Stimulated activated effector memory CD8-positive, alpha-beta T cell treated with anti-CD3 and anti-CD28 coated beads, Interleukin-12 subunit alpha, Interleukin-12 subunit beta, amount 100 ng/mL, for 72 hours (primary cell): ENCODE measurements around the gene NGDN.

Source experiments
- ATAC-seq: fragments of 150-1000 bp; cut with Tn5 transposase; 2 replicates; pipeline ENCODE4 v1.10.0; 2021
- DNase-seq, 2 donors: peaks; one replicate each; pipeline ENCODE4 v3.0.0; 2021 to 2022; ENCODE audit warnings: low spot score in 2 of 2
- H3K27ac Mint-ChIP-seq: one replicate; pipeline ENCODE4 v1.8.0; 2022; ENCODE audit warnings: mild to moderate bottlenecking, mixed read lengths
- H3K36me3 Mint-ChIP-seq: one replicate; pipeline ENCODE4 v1.8.0; 2022; ENCODE audit warnings: mild to moderate bottlenecking, mixed read lengths
- H3K4me1 Mint-ChIP-seq: one replicate; pipeline ENCODE4 v1.8.0; 2022; ENCODE audit warnings: mixed read lengths
- H3K4me3 Mint-ChIP-seq: one replicate; pipeline ENCODE4 v1.8.0; 2022; ENCODE audit warnings: mild to moderate bottlenecking, mixed read lengths
- H3K9me3 Mint-ChIP-seq: one replicate; pipeline ENCODE4 v1.8.0; 2022; ENCODE audit warnings: mixed read lengths

NGDN gene

GRCh38 chr14:23483236-23483854, 13.8 kb downstream of the NGDN start:
- no peaks in the 10 kb centered on the region for H3K4me1 Mint-ChIP-seq
- DNase-seq (no peak), ATAC-seq (peak; percentile 47)
- H3K36me3 Mint-ChIP-seq = peaks cover 26% of the 10 kb centered on the region
- H3K9me3 Mint-ChIP-seq = no peaks in the 10 kb centered on the region
- no peak overlapping the region for H3K27ac Mint-ChIP-seq
- no peak overlapping the region for H3K4me3 Mint-ChIP-seq

- Mint-ChIP-seq H3K9me3 (no peaks in the 10 kb centered on the region), H3K27ac (no peak overlapping the region), H3K4me1 (no peaks in the 10 kb centered on the region), H3K36me3 (peaks cover 32% of the 10 kb centered on the region), H3K4me3 (no peak overlapping the region)
- DNase-seq (no peak), ATAC-seq (no peak)
Observed at GRCh38 chr14:23485326-23485725, 15.8 kb downstream of the NGDN start.

- no peaks in the 10 kb centered on the region for H3K4me1 Mint-ChIP-seq
- no peaks in the 10 kb centered on the region for H3K9me3 Mint-ChIP-seq
- peaks cover 32% of the 10 kb centered on the region for H3K36me3 Mint-ChIP-seq
- no peak overlapping the region for H3K4me3 Mint-ChIP-seq
- no peak overlapping the region for H3K27ac Mint-ChIP-seq
- ATAC-seq (no peak), DNase-seq (no peak)
Observed at GRCh38 chr14:23486036-23486435, 16.5 kb downstream of the NGDN start.

- peaks cover 32% of the 10 kb centered on the region for H3K36me3 Mint-ChIP-seq
Observed at GRCh38 chr14:23487216-23487615, 17.7 kb downstream of the NGDN start.

GRCh38 chr14:23492618-23493272, 23.2 kb downstream of the NGDN start:
- Mint-ChIP-seq H3K9me3 (no peaks in the 10 kb centered on the region), H3K36me3 (peaks cover 12% of the 10 kb centered on the region), H3K4me1 (no peaks in the 10 kb centered on the region), H3K27ac (no peak overlapping the region), H3K4me3 (no peak overlapping the region)
- ATAC-seq (no peak), DNase-seq (no peak)

More at GRCh38 chr14:23487216-23487615, 17.7 kb downstream of the NGDN start:
- Mint-ChIP-seq H3K4me3 (no peak overlapping the region), H3K9me3 (no peaks in the 10 kb centered on the region), H3K4me1 (no peaks in the 10 kb centered on the region), H3K27ac (no peak overlapping the region)
- no peak for DNase-seq
- no peak for ATAC-seq

GRCh38 chr14:23494223-23494622, 24.7 kb downstream of the NGDN start:
- no peaks in the 10 kb centered on the region for H3K36me3 Mint-ChIP-seq
- ATAC-seq (no peak), DNase-seq (no peak)
- H3K4me1 Mint-ChIP-seq = no peaks in the 10 kb centered on the region
- no peak overlapping the region for H3K27ac Mint-ChIP-seq
- H3K9me3 Mint-ChIP-seq = no peaks in the 10 kb centered on the region
- no peak overlapping the region for H3K4me3 Mint-ChIP-seq

- Mint-ChIP-seq H3K36me3 (peaks cover 5% of the 10 kb centered on the region), H3K4me3 (peak overlapping the region; percentile 34), H3K27ac (no peak overlapping the region), H3K4me1 (peaks cover 17% of the 10 kb centered on the region), H3K9me3 (no peaks in the 10 kb centered on the region)
- no peak for DNase-seq
- no peak for ATAC-seq
Observed at GRCh38 chr14:23512156-23512555, 42.7 kb downstream of the NGDN start.

GRCh38 chr14:23513005-23513817, 43.7 kb downstream of the NGDN start:
- peaks cover 17% of the 10 kb centered on the region for H3K4me1 Mint-ChIP-seq
- ATAC-seq (no peak), DNase-seq (no peak)
- peaks cover 5% of the 10 kb centered on the region for H3K36me3 Mint-ChIP-seq
- H3K9me3 Mint-ChIP-seq = no peaks in the 10 kb centered on the region
- H3K27ac Mint-ChIP-seq = no peak overlapping the region
- H3K4me3 Mint-ChIP-seq = no peak overlapping the region

- Mint-ChIP-seq H3K36me3 (peaks cover 5% of the 10 kb centered on the region), H3K4me1 (peaks cover 17% of the 10 kb centered on the region), H3K9me3 (no peaks in the 10 kb centered on the region), H3K4me3 (no peak overlapping the region), H3K27ac (no peak overlapping the region)
- no peak for DNase-seq
- ATAC-seq = no peak
Observed at GRCh38 chr14:23513818-23514643, 44.5 kb downstream of the NGDN start.

- no peak overlapping the region for H3K4me3 Mint-ChIP-seq
- peaks cover 5% of the 10 kb centered on the region for H3K36me3 Mint-ChIP-seq
- DNase-seq = no peak
Observed at GRCh38 chr14:23514644-23514957, 45.1 kb downstream of the NGDN start.

GRCh38 chr14:23517650-23518326, 48.3 kb downstream of the NGDN start:
- ATAC-seq (no peak), DNase-seq (no peak)
- no peaks in the 10 kb centered on the region for H3K9me3 Mint-ChIP-seq
- H3K27ac Mint-ChIP-seq = no peak overlapping the region
- peaks cover 8% of the 10 kb centered on the region for H3K4me1 Mint-ChIP-seq
- no peak overlapping the region for H3K4me3 Mint-ChIP-seq
- H3K36me3 Mint-ChIP-seq = peaks cover 12% of the 10 kb centered on the region

More at GRCh38 chr14:23514644-23514957, 45.1 kb downstream of the NGDN start:
- ATAC-seq = peak; percentile 16
- no peaks in the 10 kb centered on the region for H3K9me3 Mint-ChIP-seq
- no peak overlapping the region for H3K27ac Mint-ChIP-seq
- H3K4me1 Mint-ChIP-seq = peaks cover 17% of the 10 kb centered on the region

- peaks cover 8% of the 10 kb centered on the region for H3K36me3 Mint-ChIP-seq
- ATAC-seq (no peak), DNase-seq (no peak)
- H3K27ac Mint-ChIP-seq = no peak overlapping the region
- H3K9me3 Mint-ChIP-seq = no peaks in the 10 kb centered on the region
- H3K4me3 Mint-ChIP-seq = no peak overlapping the region
- H3K4me1 Mint-ChIP-seq = peaks cover 3% of the 10 kb centered on the region
Observed at GRCh38 chr14:23518709-23519108, 49.2 kb downstream of the NGDN start.

GRCh38 chr14:23520899-23521533, 51.5 kb downstream of the NGDN start:
- peaks cover 6% of the 10 kb centered on the region for H3K36me3 Mint-ChIP-seq
- ATAC-seq = no peak
- DNase-seq = no peak
- H3K27ac Mint-ChIP-seq = no peak overlapping the region
- no peaks in the 10 kb centered on the region for H3K4me1 Mint-ChIP-seq
- no peaks in the 10 kb centered on the region for H3K9me3 Mint-ChIP-seq
- H3K4me3 Mint-ChIP-seq = no peak overlapping the region

- Mint-ChIP-seq H3K9me3 (no peaks in the 10 kb centered on the region), H3K27ac (peak overlapping the region; percentile 37), H3K36me3 (peaks cover 6% of the 10 kb centered on the region), H3K4me3 (no peak overlapping the region), H3K4me1 (no peaks in the 10 kb centered on the region)
- no peak for ATAC-seq
- DNase-seq = no peak
Observed at GRCh38 chr14:23521785-23522640, 52.5 kb downstream of the NGDN start.
